Liver (tissue), 9 donors: ENCODE results near the gene XKR7. TPM values are rescaled to one million over a fixed set of nuclear protein-coding genes. Genes with fewer than 3 reads are reported as not detected.

Experiments used
- DNase-seq: peaks from one replicate; pipeline ENCODE4 v3.0.0-alpha.2; 2017; ENCODE audit warnings: low spot score
- H3K27ac ChIP-seq, 2 donors: one replicate each; pipeline ENCODE4 v1.7.0; 2013; ENCODE audit warnings: inconsistent platforms in 2 of 2, low read length in 2 of 2, control low read depth in 1 of 2, low read depth in 1 of 2, mild to moderate bottlenecking in 1 of 2
- H3K27me3 ChIP-seq, 4 donors: one replicate each; pipeline versions ENCODE4 v1.6.1 to v1.7.0; 2013; ENCODE audit warnings: low read length in 3 of 4, inconsistent platforms in 1 of 4, mild to moderate bottlenecking in 1 of 4, moderate library complexity in 1 of 4; ENCODE audit not compliant: control insufficient read depth in 4 of 4, insufficient read depth in 4 of 4
- H3K36me3 ChIP-seq, 4 donors: one replicate each; pipeline versions ENCODE4 v1.6.1 to v1.7.0; 2013; ENCODE audit warnings: low read length in 3 of 4, mild to moderate bottlenecking in 3 of 4, low read depth in 1 of 4, moderate library complexity in 1 of 4; ENCODE audit not compliant: control insufficient read depth in 4 of 4, insufficient read depth in 3 of 4
- H3K4me1 ChIP-seq, 4 donors: one replicate each; pipeline versions ENCODE4 v1.6.1 to v1.7.0; 2013; ENCODE audit warnings: low read length in 3 of 4, mild to moderate bottlenecking in 3 of 4, moderate library complexity in 1 of 4; ENCODE audit not compliant: control insufficient read depth in 4 of 4, insufficient read depth in 4 of 4
- H3K4me3 ChIP-seq, 3 donors: one replicate each; pipeline versions ENCODE4 v1.6.1 to v1.7.0; 2013; ENCODE audit warnings: low read length in 3 of 3, control low read depth in 1 of 3, low read depth in 1 of 3, mild to moderate bottlenecking in 1 of 3
- H3K9ac ChIP-seq, 2 donors: one replicate each; pipeline ENCODE4 v1.7.0; 2013; ENCODE audit warnings: low read length in 2 of 2, mild to moderate bottlenecking in 2 of 2, moderate library complexity in 2 of 2, control low read depth in 1 of 2, low read depth in 1 of 2
- H3K9me3 ChIP-seq, 4 donors: one replicate each; pipeline versions ENCODE4 v1.6.1 to v1.7.0; 2013; ENCODE audit warnings: low read length in 3 of 4; ENCODE audit not compliant: control insufficient read depth in 4 of 4
- EGR1 ChIP-seq, 2 donors: IDR thresholded peaks; 2 replicates each; pipeline ENCODE4 v1.6.1; 2016 to 2018; ENCODE audit warnings: antibody characterized with exemption in 2 of 2, low read depth in 2 of 2
- FOXA1 ChIP-seq: IDR thresholded peaks from 2 replicates; pipeline ENCODE4 v1.6.1; 2016; ENCODE audit warnings: antibody characterized with exemption
- FOXA2 ChIP-seq: IDR thresholded peaks from 2 replicates; pipeline ENCODE4 v1.6.1; 2016; ENCODE audit warnings: antibody characterized with exemption
- GABPA ChIP-seq, 2 donors: IDR thresholded peaks in 1 of 2; conservative IDR thresholded peaks in 1 of 2; 2 replicates each; pipeline ENCODE4 v1.6.1; 2016; ENCODE audit warnings: antibody characterized with exemption in 2 of 2, mild to moderate bottlenecking in 1 of 2, moderate library complexity in 1 of 2
- HNF4A ChIP-seq, 2 donors: conservative IDR thresholded peaks; 2 replicates each; pipeline ENCODE4 v1.6.1; 2016; ENCODE audit warnings: antibody characterized with exemption in 2 of 2, mild to moderate bottlenecking in 2 of 2
- HNF4G ChIP-seq: IDR thresholded peaks from 2 replicates; pipeline ENCODE4 v1.6.1; 2016; ENCODE audit warnings: antibody characterized with exemption
- JUND ChIP-seq, 2 donors: IDR thresholded peaks; 2 replicates each; pipeline ENCODE4 v1.6.1; 2016; ENCODE audit warnings: antibody characterized with exemption in 2 of 2
- NR2F2 ChIP-seq: IDR thresholded peaks from 2 replicates; pipeline ENCODE4 v1.6.1; 2016; ENCODE audit warnings: antibody characterized with exemption
- RAD21 ChIP-seq, 2 donors: IDR thresholded peaks; 2 replicates each; pipeline ENCODE4 v1.6.1; 2016; ENCODE audit warnings: antibody characterized with exemption in 2 of 2, mild to moderate bottlenecking in 2 of 2
- RXRA ChIP-seq, 2 donors: IDR thresholded peaks; 2 replicates each; pipeline ENCODE4 v1.6.1; 2017 to 2018; ENCODE audit warnings: antibody characterized with exemption in 2 of 2, mild to moderate bottlenecking in 1 of 2
- SP1 ChIP-seq: IDR thresholded peaks from 2 replicates; pipeline ENCODE4 v1.6.1; 2018; ENCODE audit warnings: antibody characterized with exemption, mild to moderate bottlenecking
- TAF1 ChIP-seq: conservative IDR thresholded peaks from 2 replicates; pipeline ENCODE4 v1.6.1; 2016; ENCODE audit warnings: antibody characterized with exemption, mild to moderate bottlenecking
- YY1 ChIP-seq: IDR thresholded peaks from 2 replicates; pipeline ENCODE4 v1.6.1; 2016; ENCODE audit warnings: antibody characterized with exemption, mild to moderate bottlenecking
- WGBS: extraction: QIAGEN DNeasy Blood & Tissue Kit; methylation state at CpG from one replicate; pipeline ENCODE4 v1.1.7; 2013; 5-methylcytosine and 5-hydroxymethylcytosine counted together
- polyA plus RNA-seq, 2 donors: library from polyadenylated mRNA; stranded (reverse) in 1 of 2; unstranded in 1 of 2; fragments of 200-250 nt in 1 of 2; fragments of >200 nt in 1 of 2; fragmentation: Nextera tagmentation in 1 of 2; extraction: Ambion mirVana in 1 of 2; gene quantifications; one replicate each; pipeline versions ENCODE4 v1.2.1 to v1.2.3, GENCODE V29; 2013 to 2015
- total RNA-seq, 2 donors: library from RNA; depleted of rRNA; stranded (reverse); fragments of >200 nt; gene quantifications; one replicate each; pipeline ENCODE4 v1.2.3, GENCODE V29; 2014
- TF ChIP-seq, protein P1 (sequence below): IDR thresholded peaks from 2 replicates; pipeline ENCODE4 v1.6.1; 2016; ENCODE audit warnings: antibody characterized with exemption, mild to moderate bottlenecking
- TF ChIP-seq, protein P2 (sequence below): IDR thresholded peaks from 2 replicates; pipeline ENCODE4 v1.6.1; 2016; ENCODE audit warnings: antibody characterized with exemption
- TF ChIP-seq, protein P3 (sequence below): fragments of 150-350 bp; IDR thresholded peaks from 2 replicates; pipeline ENCODE4 v1.5.1; 2017; ENCODE audit warnings: improper control_type of control experiment, low read depth, low read length; ENCODE audit not compliant: missing input control
- TF ChIP-seq, protein P4 (sequence below): IDR thresholded peaks from 2 replicates; pipeline ENCODE4 v1.6.1; 2016; ENCODE audit warnings: antibody characterized with exemption
- TF ChIP-seq, protein P5 (sequence below): IDR thresholded peaks from 2 replicates; pipeline ENCODE4 v1.6.1; 2016; ENCODE audit warnings: antibody characterized with exemption
- donor health status: healthy.
- donor health status: healthy.
- donor health status: healthy.
- donor health status: healthy.
- donor health status: healthy.

Gene XKR7
- total and polyA plus RNA-seq, 4 donors: under 0.01 to 0.05 TPM; not detected in 2

DNA sequence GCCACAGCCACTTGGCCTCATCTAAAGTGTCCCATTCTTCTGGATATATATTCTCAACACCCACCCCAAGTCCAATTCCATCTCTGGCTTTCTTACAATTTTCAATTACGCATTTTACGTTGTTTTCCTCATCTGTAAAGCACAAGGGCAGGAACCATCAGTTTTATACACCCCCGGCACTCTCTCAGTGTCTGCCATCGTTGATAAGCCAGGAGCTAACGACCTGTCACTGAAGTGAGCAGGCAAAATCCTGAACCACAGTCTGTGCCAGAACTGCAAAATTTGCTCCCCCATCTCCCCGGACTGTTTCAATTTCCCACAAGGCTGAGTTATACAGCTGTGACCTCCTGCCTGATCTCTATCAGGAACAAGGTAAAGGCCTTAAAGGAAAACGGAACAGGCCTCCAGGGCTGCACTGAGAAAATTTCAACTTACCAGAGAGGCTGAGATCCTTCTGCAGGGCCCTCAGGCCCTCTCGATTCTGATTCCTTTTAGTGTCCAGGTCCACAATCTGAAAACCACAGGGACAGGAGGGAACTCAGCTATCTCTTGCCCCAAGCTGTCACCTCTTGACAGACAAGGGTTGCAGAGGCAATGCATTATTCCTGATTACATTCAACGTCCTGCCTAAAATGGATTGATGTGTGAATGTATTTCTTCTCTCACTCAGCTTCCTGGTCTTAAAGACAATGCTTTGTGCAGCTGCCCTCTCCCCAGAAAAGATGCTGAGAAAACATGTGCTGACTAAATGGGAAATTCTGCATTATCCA, 17.9 kb upstream of the XKR7 start:
- TF ChIP-seq SP1: no peak
- TF ChIP-seq GABPA (IDR thresholded peaks at IDR 0.05 in 1 of 2, conservative IDR thresholded peaks at IDR 0.05 in 1 of 2): no peak

DNA sequence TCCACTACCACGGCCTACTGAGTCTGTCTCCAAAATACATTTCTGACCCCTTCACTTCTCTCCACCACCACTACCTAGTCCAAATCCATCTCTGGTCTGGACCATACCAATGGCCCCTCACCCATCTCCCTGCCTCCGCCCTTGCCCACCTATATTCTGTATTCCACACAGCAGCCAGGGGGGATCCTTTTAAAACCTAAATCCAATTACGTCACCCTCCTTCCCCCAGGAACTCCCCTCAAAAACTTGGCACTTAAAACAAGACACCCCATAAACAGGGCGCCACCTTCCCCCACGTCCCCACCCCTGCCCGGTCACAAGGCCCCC, 16.8 kb upstream of the XKR7 start:
- 7% methylated on average over 6 of the region's 6 CpGs for WGBS

More for the DNA sequence above, 17.9 kb upstream of the XKR7 start:
- Histone ChIP-seq H3K4me1 (peaks cover 4 to 14% (median 10%) of the 10 kb centered on the region in 4 donors), H3K27me3 (no peaks in the 10 kb centered on the region), H3K36me3 (peaks cover 7 to 44% (median 39%) of the 10 kb centered on the region in 4 donors), H3K27ac (no peak overlapping the region), H3K9me3 (no peaks in the 10 kb centered on the region), H3K9ac (peak overlapping the region in 1 of 2 donors; percentile 85), H3K4me3 (no peak overlapping the region)
- WGBS: 82% methylated on average over 9 of the region's 9 CpGs
- no peak for DNase-seq

More for the DNA sequence above, 16.8 kb upstream of the XKR7 start:
- H3K4me1 ChIP-seq: peaks cover 4 to 14% (median 10%) of the 10 kb centered on the region in 4 donors
- TF ChIP-seq TAF1: no peak
- no peak for TF ChIP-seq FOXA2
- TF ChIP-seq RAD21 (IDR thresholded peaks at IDR 0.05): no peak
- no peak for TF ChIP-seq HNF4G
- TF ChIP-seq GABPA (IDR thresholded peaks at IDR 0.05 in 1 of 2, conservative IDR thresholded peaks at IDR 0.05 in 1 of 2): no peak
- no peak for TF ChIP-seq NR2F2
- TF ChIP-seq SP1: no peak
- TF ChIP-seq, protein P1, sequence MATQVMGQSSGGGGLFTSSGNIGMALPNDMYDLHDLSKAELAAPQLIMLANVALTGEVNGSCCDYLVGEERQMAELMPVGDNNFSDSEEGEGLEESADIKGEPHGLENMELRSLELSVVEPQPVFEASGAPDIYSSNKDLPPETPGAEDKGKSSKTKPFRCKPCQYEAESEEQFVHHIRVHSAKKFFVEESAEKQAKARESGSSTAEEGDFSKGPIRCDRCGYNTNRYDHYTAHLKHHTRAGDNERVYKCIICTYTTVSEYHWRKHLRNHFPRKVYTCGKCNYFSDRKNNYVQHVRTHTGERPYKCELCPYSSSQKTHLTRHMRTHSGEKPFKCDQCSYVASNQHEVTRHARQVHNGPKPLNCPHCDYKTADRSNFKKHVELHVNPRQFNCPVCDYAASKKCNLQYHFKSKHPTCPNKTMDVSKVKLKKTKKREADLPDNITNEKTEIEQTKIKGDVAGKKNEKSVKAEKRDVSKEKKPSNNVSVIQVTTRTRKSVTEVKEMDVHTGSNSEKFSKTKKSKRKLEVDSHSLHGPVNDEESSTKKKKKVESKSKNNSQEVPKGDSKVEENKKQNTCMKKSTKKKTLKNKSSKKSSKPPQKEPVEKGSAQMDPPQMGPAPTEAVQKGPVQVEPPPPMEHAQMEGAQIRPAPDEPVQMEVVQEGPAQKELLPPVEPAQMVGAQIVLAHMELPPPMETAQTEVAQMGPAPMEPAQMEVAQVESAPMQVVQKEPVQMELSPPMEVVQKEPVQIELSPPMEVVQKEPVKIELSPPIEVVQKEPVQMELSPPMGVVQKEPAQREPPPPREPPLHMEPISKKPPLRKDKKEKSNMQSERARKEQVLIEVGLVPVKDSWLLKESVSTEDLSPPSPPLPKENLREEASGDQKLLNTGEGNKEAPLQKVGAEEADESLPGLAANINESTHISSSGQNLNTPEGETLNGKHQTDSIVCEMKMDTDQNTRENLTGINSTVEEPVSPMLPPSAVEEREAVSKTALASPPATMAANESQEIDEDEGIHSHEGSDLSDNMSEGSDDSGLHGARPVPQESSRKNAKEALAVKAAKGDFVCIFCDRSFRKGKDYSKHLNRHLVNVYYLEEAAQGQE: no peak
- TF ChIP-seq FOXA1: no peak
- no peak for TF ChIP-seq EGR1 (IDR thresholded peaks at IDR 0.05; ENCODE audit: low read depth in 2 of 2)
- TF ChIP-seq, protein P2, sequence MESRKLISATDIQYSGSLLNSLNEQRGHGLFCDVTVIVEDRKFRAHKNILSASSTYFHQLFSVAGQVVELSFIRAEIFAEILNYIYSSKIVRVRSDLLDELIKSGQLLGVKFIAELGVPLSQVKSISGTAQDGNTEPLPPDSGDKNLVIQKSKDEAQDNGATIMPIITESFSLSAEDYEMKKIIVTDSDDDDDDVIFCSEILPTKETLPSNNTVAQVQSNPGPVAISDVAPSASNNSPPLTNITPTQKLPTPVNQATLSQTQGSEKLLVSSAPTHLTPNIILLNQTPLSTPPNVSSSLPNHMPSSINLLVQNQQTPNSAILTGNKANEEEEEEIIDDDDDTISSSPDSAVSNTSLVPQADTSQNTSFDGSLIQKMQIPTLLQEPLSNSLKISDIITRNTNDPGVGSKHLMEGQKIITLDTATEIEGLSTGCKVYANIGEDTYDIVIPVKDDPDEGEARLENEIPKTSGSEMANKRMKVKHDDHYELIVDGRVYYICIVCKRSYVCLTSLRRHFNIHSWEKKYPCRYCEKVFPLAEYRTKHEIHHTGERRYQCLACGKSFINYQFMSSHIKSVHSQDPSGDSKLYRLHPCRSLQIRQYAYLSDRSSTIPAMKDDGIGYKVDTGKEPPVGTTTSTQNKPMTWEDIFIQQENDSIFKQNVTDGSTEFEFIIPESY: no peak
- no peak for TF ChIP-seq JUND (IDR thresholded peaks at IDR 0.05)
- TF ChIP-seq RXRA (IDR thresholded peaks at IDR 0.05): no peak
- TF ChIP-seq, protein P3, sequence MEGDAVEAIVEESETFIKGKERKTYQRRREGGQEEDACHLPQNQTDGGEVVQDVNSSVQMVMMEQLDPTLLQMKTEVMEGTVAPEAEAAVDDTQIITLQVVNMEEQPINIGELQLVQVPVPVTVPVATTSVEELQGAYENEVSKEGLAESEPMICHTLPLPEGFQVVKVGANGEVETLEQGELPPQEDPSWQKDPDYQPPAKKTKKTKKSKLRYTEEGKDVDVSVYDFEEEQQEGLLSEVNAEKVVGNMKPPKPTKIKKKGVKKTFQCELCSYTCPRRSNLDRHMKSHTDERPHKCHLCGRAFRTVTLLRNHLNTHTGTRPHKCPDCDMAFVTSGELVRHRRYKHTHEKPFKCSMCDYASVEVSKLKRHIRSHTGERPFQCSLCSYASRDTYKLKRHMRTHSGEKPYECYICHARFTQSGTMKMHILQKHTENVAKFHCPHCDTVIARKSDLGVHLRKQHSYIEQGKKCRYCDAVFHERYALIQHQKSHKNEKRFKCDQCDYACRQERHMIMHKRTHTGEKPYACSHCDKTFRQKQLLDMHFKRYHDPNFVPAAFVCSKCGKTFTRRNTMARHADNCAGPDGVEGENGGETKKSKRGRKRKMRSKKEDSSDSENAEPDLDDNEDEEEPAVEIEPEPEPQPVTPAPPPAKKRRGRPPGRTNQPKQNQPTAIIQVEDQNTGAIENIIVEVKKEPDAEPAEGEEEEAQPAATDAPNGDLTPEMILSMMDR: no peak
- TF ChIP-seq HNF4A (conservative IDR thresholded peaks at IDR 0.05): no peak
- TF ChIP-seq, protein P4, sequence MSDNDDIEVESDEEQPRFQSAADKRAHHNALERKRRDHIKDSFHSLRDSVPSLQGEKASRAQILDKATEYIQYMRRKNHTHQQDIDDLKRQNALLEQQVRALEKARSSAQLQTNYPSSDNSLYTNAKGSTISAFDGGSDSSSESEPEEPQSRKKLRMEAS: no peak
- no peak for TF ChIP-seq YY1
- TF ChIP-seq, protein P5, sequence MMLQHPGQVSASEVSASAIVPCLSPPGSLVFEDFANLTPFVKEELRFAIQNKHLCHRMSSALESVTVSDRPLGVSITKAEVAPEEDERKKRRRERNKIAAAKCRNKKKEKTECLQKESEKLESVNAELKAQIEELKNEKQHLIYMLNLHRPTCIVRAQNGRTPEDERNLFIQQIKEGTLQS: no peak
- no peak for DNase-seq
- peak overlapping the region; percentile 87 to 99 (median 94) for H3K4me3 ChIP-seq
- H3K36me3 ChIP-seq: peaks cover 6 to 33% (median 28%) of the 10 kb centered on the region in 4 donors
- H3K9ac ChIP-seq: peak overlapping the region; percentile 85 to 94
- H3K27ac ChIP-seq: peak overlapping the region in 1 of 2 donors; percentile 60
- no peaks in the 10 kb centered on the region for H3K9me3 ChIP-seq
- no peaks in the 10 kb centered on the region for H3K27me3 ChIP-seq
